ENCODE measurements around the gene RB1. TPM values are rescaled to one million over a fixed set of nuclear protein-coding genes. Genes with fewer than 3 reads are reported as not detected.

Gene RB1
- total and polyA plus RNA-seq, 11 donors = 8.5 to 52.1 (median 26.7) TPM

- TF ChIP-seq, protein P1, sequence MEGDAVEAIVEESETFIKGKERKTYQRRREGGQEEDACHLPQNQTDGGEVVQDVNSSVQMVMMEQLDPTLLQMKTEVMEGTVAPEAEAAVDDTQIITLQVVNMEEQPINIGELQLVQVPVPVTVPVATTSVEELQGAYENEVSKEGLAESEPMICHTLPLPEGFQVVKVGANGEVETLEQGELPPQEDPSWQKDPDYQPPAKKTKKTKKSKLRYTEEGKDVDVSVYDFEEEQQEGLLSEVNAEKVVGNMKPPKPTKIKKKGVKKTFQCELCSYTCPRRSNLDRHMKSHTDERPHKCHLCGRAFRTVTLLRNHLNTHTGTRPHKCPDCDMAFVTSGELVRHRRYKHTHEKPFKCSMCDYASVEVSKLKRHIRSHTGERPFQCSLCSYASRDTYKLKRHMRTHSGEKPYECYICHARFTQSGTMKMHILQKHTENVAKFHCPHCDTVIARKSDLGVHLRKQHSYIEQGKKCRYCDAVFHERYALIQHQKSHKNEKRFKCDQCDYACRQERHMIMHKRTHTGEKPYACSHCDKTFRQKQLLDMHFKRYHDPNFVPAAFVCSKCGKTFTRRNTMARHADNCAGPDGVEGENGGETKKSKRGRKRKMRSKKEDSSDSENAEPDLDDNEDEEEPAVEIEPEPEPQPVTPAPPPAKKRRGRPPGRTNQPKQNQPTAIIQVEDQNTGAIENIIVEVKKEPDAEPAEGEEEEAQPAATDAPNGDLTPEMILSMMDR (IDR thresholded peaks at IDR 0.05) = no peak
- no peak for TF ChIP-seq POLR2A (IDR thresholded peaks at IDR 0.05)
- intact Hi-C loops (cut with DNase I) = no loop called here
- ATAC-seq (no peak), DNase-seq (no peak)
- H3K36me3 ChIP-seq = peaks cover 0 to 80% (median 74%) of the 10 kb centered on the region in 9 donors
- no peaks in the 10 kb centered on the region for H3K27me3 ChIP-seq
- H3K4me3 ChIP-seq = no peak overlapping the region
- no peak overlapping the region for H3K27ac ChIP-seq
- 97 to 99% (median 97%) methylated on average over 10 of the region's 10 CpGs for WGBS, 4 donors
- peaks cover 0 to 2% (median 0%) of the 10 kb centered on the region in 12 donors for H3K9me3 ChIP-seq
- H3K4me1 ChIP-seq = no peaks in the 10 kb centered on the region
These were observed 153.0 kb downstream of the RB1 start for GRCh38 chr13:48456546-48456945.

GRCh38 chr13:48457578-48458242, 154.2 kb downstream of the RB1 start:
- intact Hi-C loops (cut with DNase I) = no loop called here
- Histone ChIP-seq H3K27ac (no peak overlapping the region), H3K36me3 (peaks cover 0 to 91% (median 85%) of the 10 kb centered on the region in 9 donors), H3K9me3 (no peaks in the 10 kb centered on the region), H3K4me1 (no peaks in the 10 kb centered on the region), H3K4me3 (no peak overlapping the region), H3K27me3 (no peaks in the 10 kb centered on the region)
- WGBS, 4 donors = 92 to 97% (median 94%) methylated on average over 22 to 28 of the region's 28 CpGs
- TF ChIP-seq, protein P1 (IDR thresholded peaks at IDR 0.05) = no peak
- TF ChIP-seq POLR2A (IDR thresholded peaks at IDR 0.05) = no peak
- ATAC-seq (peak in 1 of 4 donors; percentile 44), DNase-seq (no peak)

- intact Hi-C loops (cut with DNase I) = no loop called here
- 93 to 100% (median 98%) methylated on average over 2 of the region's 2 CpGs for WGBS, 4 donors
- ATAC-seq (no peak), DNase-seq (no peak)
- no peak overlapping the region for H3K4me3 ChIP-seq
- peak overlapping the region in 1 of 12 donors; percentile 81 for H3K27ac ChIP-seq
- peaks cover 0 to 56% (median 40%) of the 10 kb centered on the region in 9 donors for H3K36me3 ChIP-seq
- H3K4me1 ChIP-seq = peaks cover 0 to 38% (median 0%) of the 10 kb centered on the region in 12 donors
- H3K27me3 ChIP-seq = no peaks in the 10 kb centered on the region
- H3K9me3 ChIP-seq = no peaks in the 10 kb centered on the region
- no peak for TF ChIP-seq POLR2A (IDR thresholded peaks at IDR 0.05)
- TF ChIP-seq, protein P1 (IDR thresholded peaks at IDR 0.05) = no peak
These were observed 171.7 kb downstream of the RB1 start for GRCh38 chr13:48475230-48475629.

- peaks cover 0 to 66% (median 47%) of the 10 kb centered on the region in 9 donors for H3K36me3 ChIP-seq
- H3K27me3 ChIP-seq = no peaks in the 10 kb centered on the region
- H3K4me3 ChIP-seq = peak overlapping the region in 6 of 12 donors; percentile 7 to 46 (median 12)
- ATAC-seq = peak in 2 of 4 donors; percentile 38 to 60
- intact Hi-C loops (cut with DNase I) = no loop called here
- no peaks in the 10 kb centered on the region for H3K9me3 ChIP-seq
- no peak for TF ChIP-seq POLR2A (IDR thresholded peaks at IDR 0.05)
- TF ChIP-seq, protein P1 (IDR thresholded peaks at IDR 0.05) = no peak
- H3K4me1 ChIP-seq = peaks cover 0 to 38% (median 0%) of the 10 kb centered on the region in 12 donors
- no peak for DNase-seq
- peak overlapping the region in 6 of 12 donors; percentile 13 to 81 (median 26) for H3K27ac ChIP-seq
These were observed 172.7 kb downstream of the RB1 start for GRCh38 chr13:48476215-48476614.
